ENCODE data around the gene GYS1.
"Not testable (repeated sequence)": the region's sequence is repeated elsewhere in the genome, so short reads cannot be mapped to it uniquely, and the experiment has no call there.

The GYS1 gene

DNA sequence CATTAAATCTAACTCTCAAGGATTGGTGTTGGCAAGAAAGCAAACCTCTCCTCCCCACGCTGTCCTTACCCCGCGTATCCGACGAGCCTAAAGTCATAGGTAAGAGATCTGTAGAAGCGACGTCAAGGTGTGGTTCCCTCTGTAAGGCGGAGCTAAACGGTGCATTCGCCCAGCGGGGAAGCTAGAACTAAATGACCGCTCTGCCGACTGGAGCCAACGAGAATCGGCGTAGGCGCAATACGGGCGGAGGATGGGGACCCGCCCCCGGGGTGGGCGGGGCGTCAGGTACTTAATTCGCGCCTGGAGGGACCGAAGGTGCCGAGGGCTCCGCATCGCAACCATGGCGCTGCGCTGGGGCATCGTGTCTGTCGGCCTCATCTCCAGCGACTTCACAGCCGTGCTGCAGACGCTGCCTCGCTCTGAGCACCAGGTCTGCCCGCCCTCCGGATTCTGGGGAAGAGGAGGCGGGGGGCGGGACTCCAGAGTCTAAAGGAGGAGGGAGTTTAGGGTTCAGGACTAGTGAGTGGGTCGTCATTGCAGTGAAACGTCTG is 59.7 kb downstream of the GYS1 start, which contains the start of gene DHDH:
TSS of gene DHDH (plus strand) at position 318 of the 551 bp plus-strand sequence. CDS start at position 341, 23 bp downstream.
- peak; percentile 41 to 48 for DNase-seq

- no peak for DNase-seq
Measured at GRCh38 chr19:48928164-48929025, 64.7 kb downstream of the GYS1 start.

DNA sequence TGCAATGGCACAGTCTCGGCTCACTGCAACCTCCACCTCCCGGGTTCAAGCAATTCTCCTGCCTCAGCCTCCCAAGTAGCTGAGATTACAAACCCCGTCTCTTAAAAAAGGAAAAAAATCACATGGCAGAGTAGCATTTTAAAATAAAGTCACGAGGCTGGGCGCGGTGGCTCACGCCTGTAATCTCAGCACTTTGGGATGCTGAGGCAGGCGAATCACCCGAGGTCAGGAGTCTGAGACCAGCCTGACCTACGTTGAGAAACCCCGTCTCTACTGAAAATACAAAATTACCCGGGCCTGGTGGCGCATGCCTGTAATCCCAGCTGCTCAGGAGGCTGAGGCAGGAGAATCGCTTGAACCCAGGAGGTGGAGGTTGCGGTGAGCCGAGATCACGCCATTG is 65.4 kb downstream of the GYS1 start:
- DNase-seq: not testable (repeated sequence)

DNA sequence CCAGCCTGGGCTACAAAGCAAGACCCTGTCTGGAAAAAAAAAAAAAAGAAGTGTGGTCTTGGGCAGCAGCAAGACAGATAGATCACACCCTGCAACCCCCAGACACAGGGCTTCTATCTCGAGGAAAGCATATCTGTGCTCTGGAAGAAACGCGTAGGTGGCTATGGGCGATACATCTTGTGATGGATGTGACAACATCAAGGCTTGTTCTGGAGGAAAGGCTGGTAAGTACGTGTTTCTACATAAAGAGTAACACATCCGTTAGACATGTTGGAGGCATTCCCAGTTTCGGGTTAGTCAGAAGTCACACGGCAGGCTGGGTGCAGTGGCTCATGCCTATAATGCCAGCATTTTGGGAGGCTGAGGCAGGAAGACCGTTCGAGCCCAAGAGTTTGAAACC is 66.2 kb downstream of the GYS1 start:
- DNase-seq: peak; percentile 11 to 44

DNA sequence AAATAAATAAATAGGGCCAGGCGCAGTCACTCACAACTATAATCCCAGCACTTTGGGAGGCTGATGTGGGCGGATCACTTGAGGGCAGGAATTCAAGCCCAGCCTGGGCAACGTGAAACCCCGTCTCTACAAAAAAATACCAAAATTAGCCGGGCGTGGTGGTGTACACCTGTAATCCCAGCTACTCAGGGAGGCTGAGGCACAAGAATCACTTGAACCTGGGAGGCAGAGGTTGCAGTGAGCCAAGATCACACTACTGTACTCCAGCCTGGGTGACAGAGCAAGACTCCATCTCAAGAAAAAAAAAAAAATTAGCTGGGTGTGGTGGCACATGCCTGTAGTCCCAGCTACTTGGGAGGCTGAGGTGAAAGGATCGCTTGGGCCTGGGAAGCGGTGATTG is 67.2 kb downstream of the GYS1 start:
- not testable (repeated sequence) for DNase-seq

DNA sequence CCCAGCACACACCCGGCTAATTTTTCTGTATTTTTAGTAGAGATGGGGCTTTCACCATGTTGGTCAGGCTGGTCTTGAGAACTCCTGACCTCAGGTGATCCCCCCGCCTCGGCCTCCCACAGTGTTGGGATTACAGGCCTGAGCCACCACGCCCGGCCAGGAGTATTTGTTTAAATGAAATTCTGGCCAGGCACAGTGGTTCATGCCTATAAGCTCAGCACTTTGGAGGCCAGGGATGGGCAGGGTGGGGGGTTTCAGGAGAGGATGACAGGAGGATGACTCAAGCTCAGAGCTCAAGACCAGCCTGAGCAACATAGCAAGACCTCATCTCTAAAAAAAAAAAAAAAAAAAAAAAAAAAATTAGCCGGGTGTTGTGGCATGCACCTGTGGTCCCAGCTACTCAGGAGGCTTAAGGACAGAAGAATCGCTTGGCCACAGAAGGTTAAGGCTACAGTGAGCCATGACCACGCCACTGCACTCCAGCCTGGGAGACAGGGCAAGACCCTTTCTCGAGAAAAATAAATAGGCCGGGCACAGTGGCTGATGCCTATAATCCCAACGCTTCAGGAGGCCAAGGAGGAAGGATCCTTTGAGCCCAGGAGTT is 67.8 kb downstream of the GYS1 start:
- no peak for DNase-seq

GRCh38 chr19:48922548-48923490 is 70.3 kb downstream of the GYS1 start:
- DNase-seq: no peak

GRCh38 chr19:48921721-48922500 is 71.2 kb downstream of the GYS1 start:
- DNase-seq: no peak

- no peak for DNase-seq
Measured at GRCh38 chr19:48920949-48921348, 72.2 kb downstream of the GYS1 start.

- not testable (repeated sequence) for DNase-seq
Measured at GRCh38 chr19:48919271-48919670, 73.8 kb downstream of the GYS1 start.

DNA sequence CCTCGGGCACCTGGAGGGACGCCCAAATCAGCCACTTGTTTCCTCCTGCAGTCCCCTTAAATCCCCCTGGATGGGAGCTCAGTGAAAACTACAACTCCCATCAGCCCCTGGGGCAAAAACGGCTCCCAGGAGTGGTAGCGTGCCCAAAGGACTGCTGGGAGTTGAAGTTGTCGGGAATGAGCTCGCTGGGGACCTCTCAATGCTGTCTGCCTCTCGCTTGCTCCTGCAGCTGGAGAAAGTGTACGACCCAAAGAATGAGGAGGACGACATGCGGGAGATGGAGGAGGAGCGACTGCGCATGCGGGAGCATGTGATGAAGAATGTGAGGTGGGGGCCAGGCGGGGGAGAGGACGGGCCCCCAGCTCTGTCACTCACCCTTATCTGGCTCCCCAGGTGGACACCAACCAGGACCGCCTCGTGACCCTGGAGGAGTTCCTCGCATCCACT is 74.3 kb downstream of the GYS1 start:
- DNase-seq: no peak

Measured in hippocampal formation (tissue), 2 donors.